ENCODE measurements around the gene DGKB.

DNA sequence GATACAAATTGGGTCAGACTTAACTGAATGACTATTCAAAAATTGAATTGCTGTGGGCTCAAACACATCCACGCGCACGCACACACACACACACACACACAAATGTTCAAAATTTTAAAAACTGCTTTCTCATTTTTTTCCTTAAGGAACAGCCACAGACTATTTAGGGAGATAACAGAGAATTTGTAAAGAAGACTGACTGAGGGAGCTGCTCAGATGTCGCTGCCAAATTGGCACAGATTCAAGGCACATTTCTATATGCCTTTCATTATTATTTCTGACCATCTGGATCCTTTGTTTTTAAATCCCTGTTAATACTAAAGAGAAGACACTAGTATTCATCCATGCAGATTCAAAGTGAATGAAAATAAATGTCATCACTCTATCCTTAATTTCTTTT lies 154.8 kb downstream of the DGKB start:
- TF ChIP-seq EZH2phosphoT487 (IDR thresholded peaks at IDR 0.05; ENCODE audit: low read depth, severe bottlenecking, unreplicated experiment), result no peak
- TF ChIP-seq, protein P1, sequence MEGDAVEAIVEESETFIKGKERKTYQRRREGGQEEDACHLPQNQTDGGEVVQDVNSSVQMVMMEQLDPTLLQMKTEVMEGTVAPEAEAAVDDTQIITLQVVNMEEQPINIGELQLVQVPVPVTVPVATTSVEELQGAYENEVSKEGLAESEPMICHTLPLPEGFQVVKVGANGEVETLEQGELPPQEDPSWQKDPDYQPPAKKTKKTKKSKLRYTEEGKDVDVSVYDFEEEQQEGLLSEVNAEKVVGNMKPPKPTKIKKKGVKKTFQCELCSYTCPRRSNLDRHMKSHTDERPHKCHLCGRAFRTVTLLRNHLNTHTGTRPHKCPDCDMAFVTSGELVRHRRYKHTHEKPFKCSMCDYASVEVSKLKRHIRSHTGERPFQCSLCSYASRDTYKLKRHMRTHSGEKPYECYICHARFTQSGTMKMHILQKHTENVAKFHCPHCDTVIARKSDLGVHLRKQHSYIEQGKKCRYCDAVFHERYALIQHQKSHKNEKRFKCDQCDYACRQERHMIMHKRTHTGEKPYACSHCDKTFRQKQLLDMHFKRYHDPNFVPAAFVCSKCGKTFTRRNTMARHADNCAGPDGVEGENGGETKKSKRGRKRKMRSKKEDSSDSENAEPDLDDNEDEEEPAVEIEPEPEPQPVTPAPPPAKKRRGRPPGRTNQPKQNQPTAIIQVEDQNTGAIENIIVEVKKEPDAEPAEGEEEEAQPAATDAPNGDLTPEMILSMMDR (IDR thresholded peaks at IDR 0.05; ENCODE audit: poor library complexity), result no peak
